Measurements from ENCODE around the gene MAP3K7CL.
"Not testable (repeated sequence)": the region's sequence is repeated elsewhere in the genome, so short reads cannot be mapped to it uniquely, and the experiment has no call there.

The MAP3K7CL gene

GRCh38 chr21:29157080-29157479, 26.6 kb downstream of the MAP3K7CL start:
- TF ChIP-seq, protein P1, sequence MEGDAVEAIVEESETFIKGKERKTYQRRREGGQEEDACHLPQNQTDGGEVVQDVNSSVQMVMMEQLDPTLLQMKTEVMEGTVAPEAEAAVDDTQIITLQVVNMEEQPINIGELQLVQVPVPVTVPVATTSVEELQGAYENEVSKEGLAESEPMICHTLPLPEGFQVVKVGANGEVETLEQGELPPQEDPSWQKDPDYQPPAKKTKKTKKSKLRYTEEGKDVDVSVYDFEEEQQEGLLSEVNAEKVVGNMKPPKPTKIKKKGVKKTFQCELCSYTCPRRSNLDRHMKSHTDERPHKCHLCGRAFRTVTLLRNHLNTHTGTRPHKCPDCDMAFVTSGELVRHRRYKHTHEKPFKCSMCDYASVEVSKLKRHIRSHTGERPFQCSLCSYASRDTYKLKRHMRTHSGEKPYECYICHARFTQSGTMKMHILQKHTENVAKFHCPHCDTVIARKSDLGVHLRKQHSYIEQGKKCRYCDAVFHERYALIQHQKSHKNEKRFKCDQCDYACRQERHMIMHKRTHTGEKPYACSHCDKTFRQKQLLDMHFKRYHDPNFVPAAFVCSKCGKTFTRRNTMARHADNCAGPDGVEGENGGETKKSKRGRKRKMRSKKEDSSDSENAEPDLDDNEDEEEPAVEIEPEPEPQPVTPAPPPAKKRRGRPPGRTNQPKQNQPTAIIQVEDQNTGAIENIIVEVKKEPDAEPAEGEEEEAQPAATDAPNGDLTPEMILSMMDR (IDR thresholded peaks at IDR 0.05; ENCODE audit: low read depth, low read length): no peak
- Histone ChIP-seq H3K4me1 (no peaks in the 10 kb centered on the region), H3K36me3 (no peaks in the 10 kb centered on the region), H3K9me3 (no peaks in the 10 kb centered on the region), H3K27me3 (peaks cover 38% of the 10 kb centered on the region), H3K4me3 (ENCODE audit: low read depth, low read length) (no peak overlapping the region)
- DNase-seq: no peak

DNA sequence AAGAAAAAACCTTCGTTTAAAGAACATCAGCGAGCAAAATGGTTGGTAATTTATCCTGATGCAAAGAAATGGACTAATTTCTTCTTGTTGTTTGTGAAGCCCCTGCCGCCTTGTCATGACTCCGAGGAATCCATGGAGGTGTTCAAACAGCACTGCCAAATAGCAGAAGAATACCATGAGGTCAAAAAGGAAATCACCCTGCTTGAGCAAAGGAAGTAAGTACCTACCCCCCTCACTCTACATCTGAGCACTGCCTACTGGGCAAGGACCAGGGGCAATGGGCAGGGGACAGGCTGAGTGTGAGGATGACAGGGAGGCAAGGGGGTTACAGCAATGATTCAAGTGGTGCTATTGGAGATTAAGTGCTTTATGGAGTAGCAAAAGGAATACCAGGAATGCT, 29.4 kb downstream of the MAP3K7CL start:
- H3K27me3 ChIP-seq: peaks cover 32% of the 10 kb centered on the region
- H3K36me3 ChIP-seq: no peaks in the 10 kb centered on the region
- no peak for DNase-seq
- TF ChIP-seq, protein P1 (IDR thresholded peaks at IDR 0.05; ENCODE audit: low read depth, low read length): no peak
- no peaks in the 10 kb centered on the region for H3K4me1 ChIP-seq
- no peaks in the 10 kb centered on the region for H3K9me3 ChIP-seq
- H3K4me3 ChIP-seq (ENCODE audit: low read depth, low read length): no peak overlapping the region

- H3K27me3 ChIP-seq: peaks cover 13% of the 10 kb centered on the region
- H3K4me3 ChIP-seq (ENCODE audit: low read depth, low read length); H3K36me3 ChIP-seq; H3K4me1 ChIP-seq; DNase-seq; H3K9me3 ChIP-seq: not testable (repeated sequence)
Observed at GRCh38 chr21:29162825-29163224, 32.4 kb downstream of the MAP3K7CL start.

- TF ChIP-seq, protein P1 (IDR thresholded peaks at IDR 0.05; ENCODE audit: low read depth, low read length): no peak
- Histone ChIP-seq H3K4me1 (no peaks in the 10 kb centered on the region), H3K36me3 (no peaks in the 10 kb centered on the region), H3K4me3 (ENCODE audit: low read depth, low read length) (no peak overlapping the region), H3K27me3 (peaks cover 15% of the 10 kb centered on the region), H3K9me3 (no peaks in the 10 kb centered on the region)
- DNase-seq: no peak
Observed at GRCh38 chr21:29163341-29164115, 33.1 kb downstream of the MAP3K7CL start.

DNA sequence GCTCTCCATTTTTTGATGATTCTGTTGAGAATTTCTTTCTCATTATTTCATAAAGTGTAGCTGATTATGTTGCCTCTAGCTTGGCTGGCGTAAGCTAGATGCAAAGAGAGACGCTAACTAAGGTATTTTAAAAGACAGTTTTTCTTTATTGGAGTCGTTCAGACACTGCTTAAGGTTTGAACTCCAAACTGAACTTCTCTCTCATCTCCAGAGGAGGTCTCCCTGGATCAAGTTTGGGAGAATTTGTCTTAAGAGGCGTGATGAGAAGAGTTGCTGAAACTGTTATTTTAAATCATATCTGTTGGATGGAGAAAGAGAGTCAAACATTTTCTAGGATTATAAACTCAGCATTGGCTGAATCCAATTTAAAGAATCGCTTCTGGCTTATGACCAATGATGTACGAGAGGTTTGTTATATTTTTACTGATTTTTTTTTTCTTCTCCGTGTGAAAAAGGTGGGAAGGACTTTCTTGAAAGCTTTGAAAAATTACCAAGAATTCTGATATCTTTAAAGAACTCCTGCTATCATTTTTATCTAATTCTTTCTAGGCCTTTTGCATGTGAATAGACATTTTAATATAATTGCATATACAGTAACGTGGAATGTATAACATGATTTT, 34.0 kb downstream of the MAP3K7CL start:
- no peaks in the 10 kb centered on the region for H3K36me3 ChIP-seq
- TF ChIP-seq, protein P1 (IDR thresholded peaks at IDR 0.05; ENCODE audit: low read depth, low read length): peak; percentile 65
- H3K9me3 ChIP-seq: no peaks in the 10 kb centered on the region
- no peak overlapping the region for H3K4me3 ChIP-seq (ENCODE audit: low read depth, low read length)
- no peaks in the 10 kb centered on the region for H3K4me1 ChIP-seq
- peaks cover 19% of the 10 kb centered on the region for H3K27me3 ChIP-seq
- DNase-seq: no peak

- Histone ChIP-seq H3K9me3 (no peaks in the 10 kb centered on the region), H3K4me3 (ENCODE audit: low read depth, low read length) (no peak overlapping the region), H3K27me3 (peaks cover 21% of the 10 kb centered on the region), H3K36me3 (no peaks in the 10 kb centered on the region), H3K4me1 (no peaks in the 10 kb centered on the region)
- no peak for DNase-seq
- TF ChIP-seq, protein P1 (IDR thresholded peaks at IDR 0.05; ENCODE audit: low read depth, low read length): no peak
Observed at GRCh38 chr21:29166323-29166722, 35.9 kb downstream of the MAP3K7CL start.

Measured in BE2C (cell line).